ENCODE data around the gene KIAA1328. TPM values are rescaled to one million over a fixed set of nuclear protein-coding genes. Genes with fewer than 3 reads are reported as not detected.

Gene KIAA1328
- total RNA-seq, 4 donors from 2014 or later, result 3.4 to 8.3 (median 6.6) TPM

GRCh38 chr18:37173384-37173783 lies 344.5 kb downstream of the KIAA1328 start:
- intact Hi-C loops (cut with DNase I; ENCODE audit: low total_unique reads) (no loop called here), in situ Hi-C loops (cut with MboI; ENCODE audit: low sequenced_read_pairs in 4 of 4) (no loop called here)
- Histone ChIP-seq H3K4me3 (no peak overlapping the region), H3K36me3 (no peaks in the 10 kb centered on the region), H3K27me3 (no peaks in the 10 kb centered on the region), H3K27ac (no peak overlapping the region), H3K9me3 (no peaks in the 10 kb centered on the region), H3K4me1 (no peaks in the 10 kb centered on the region)
- ATAC-seq (no peak), DNase-seq (no peak)
- TF ChIP-seq, protein P1, sequence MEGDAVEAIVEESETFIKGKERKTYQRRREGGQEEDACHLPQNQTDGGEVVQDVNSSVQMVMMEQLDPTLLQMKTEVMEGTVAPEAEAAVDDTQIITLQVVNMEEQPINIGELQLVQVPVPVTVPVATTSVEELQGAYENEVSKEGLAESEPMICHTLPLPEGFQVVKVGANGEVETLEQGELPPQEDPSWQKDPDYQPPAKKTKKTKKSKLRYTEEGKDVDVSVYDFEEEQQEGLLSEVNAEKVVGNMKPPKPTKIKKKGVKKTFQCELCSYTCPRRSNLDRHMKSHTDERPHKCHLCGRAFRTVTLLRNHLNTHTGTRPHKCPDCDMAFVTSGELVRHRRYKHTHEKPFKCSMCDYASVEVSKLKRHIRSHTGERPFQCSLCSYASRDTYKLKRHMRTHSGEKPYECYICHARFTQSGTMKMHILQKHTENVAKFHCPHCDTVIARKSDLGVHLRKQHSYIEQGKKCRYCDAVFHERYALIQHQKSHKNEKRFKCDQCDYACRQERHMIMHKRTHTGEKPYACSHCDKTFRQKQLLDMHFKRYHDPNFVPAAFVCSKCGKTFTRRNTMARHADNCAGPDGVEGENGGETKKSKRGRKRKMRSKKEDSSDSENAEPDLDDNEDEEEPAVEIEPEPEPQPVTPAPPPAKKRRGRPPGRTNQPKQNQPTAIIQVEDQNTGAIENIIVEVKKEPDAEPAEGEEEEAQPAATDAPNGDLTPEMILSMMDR (IDR thresholded peaks at IDR 0.05 in 4 of 5, conservative IDR thresholded peaks at IDR 0.05 in 1 of 5), result no peak
- no peak for TF ChIP-seq POLR2A (IDR thresholded peaks at IDR 0.05)

GRCh38 chr18:37175727-37176620 lies 347.0 kb downstream of the KIAA1328 start:
- Histone ChIP-seq H3K27ac (no peak overlapping the region), H3K27me3 (no peaks in the 10 kb centered on the region), H3K36me3 (no peaks in the 10 kb centered on the region), H3K9me3 (no peaks in the 10 kb centered on the region), H3K4me3 (no peak overlapping the region), H3K4me1 (no peaks in the 10 kb centered on the region)
- ATAC-seq (no peak), DNase-seq (no peak)
- TF ChIP-seq POLR2A (IDR thresholded peaks at IDR 0.05), result no peak
- TF ChIP-seq, protein P1 (IDR thresholded peaks at IDR 0.05 in 4 of 5, conservative IDR thresholded peaks at IDR 0.05 in 1 of 5), result no peak
- intact Hi-C loops (cut with DNase I; ENCODE audit: low total_unique reads) (no loop called here), in situ Hi-C loops (cut with MboI; ENCODE audit: low sequenced_read_pairs in 4 of 4) (loop anchor here in 1 of 4 donors (25.0 kb wide), 1 partner anchor 89 kb away; no protein-coding TSS in a partner anchor)

GRCh38 chr18:37176621-37176934 lies 347.7 kb downstream of the KIAA1328 start:
- no peak for ATAC-seq
- Histone ChIP-seq H3K36me3 (no peaks in the 10 kb centered on the region), H3K27me3 (no peaks in the 10 kb centered on the region), H3K4me1 (no peaks in the 10 kb centered on the region), H3K9me3 (no peaks in the 10 kb centered on the region), H3K27ac (no peak overlapping the region), H3K4me3 (no peak overlapping the region)
- intact Hi-C loops (cut with DNase I; ENCODE audit: low total_unique reads), result no loop called here
- no peak for DNase-seq
- in situ Hi-C loops (cut with MboI; ENCODE audit: low sequenced_read_pairs in 4 of 4), result loop anchor here in 1 of 4 donors (25.0 kb wide), 1 partner anchor 89 kb away; no protein-coding TSS in a partner anchor
- TF ChIP-seq, protein P1 (IDR thresholded peaks at IDR 0.05 in 4 of 5, conservative IDR thresholded peaks at IDR 0.05 in 1 of 5), result no peak
- no peak for TF ChIP-seq POLR2A (IDR thresholded peaks at IDR 0.05)

DNA sequence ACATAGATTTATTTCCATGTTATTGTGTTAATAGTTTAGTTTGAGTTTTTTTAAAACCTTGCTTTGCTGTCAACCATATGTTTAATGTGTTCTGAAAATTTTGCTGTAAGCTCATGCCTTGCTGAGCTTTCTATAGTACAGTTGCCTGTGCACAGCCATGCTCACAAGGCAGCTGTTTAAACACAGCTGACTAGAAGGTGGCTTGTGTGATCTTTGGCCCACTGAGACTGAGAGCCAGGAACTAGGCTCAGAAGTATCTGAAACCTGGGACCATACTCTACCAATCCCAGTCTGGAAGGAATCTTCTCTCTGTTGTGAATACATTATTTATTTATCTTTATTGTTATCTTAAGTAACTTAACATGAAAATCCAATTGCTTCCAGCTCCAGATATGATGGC lies 350.5 kb downstream of the KIAA1328 start:
- intact Hi-C loops (cut with DNase I; ENCODE audit: low total_unique reads) (no loop called here), in situ Hi-C loops (cut with MboI; ENCODE audit: low sequenced_read_pairs in 4 of 4) (loop anchor here in 1 of 4 donors (25.0 kb wide), 1 partner anchor 92 kb away; no protein-coding TSS in a partner anchor)
- Histone ChIP-seq H3K4me3 (no peak overlapping the region), H3K9me3 (no peaks in the 10 kb centered on the region), H3K27ac (no peak overlapping the region), H3K36me3 (no peaks in the 10 kb centered on the region), H3K27me3 (no peaks in the 10 kb centered on the region), H3K4me1 (no peaks in the 10 kb centered on the region)
- no peak for ATAC-seq
- no peak for TF ChIP-seq POLR2A (IDR thresholded peaks at IDR 0.05)
- TF ChIP-seq, protein P1 (IDR thresholded peaks at IDR 0.05 in 4 of 5, conservative IDR thresholded peaks at IDR 0.05 in 1 of 5), result no peak
- DNase-seq, result no peak
